Esophagus muscularis mucosa (tissue), 4 donors: ENCODE data around the gene NPAS3. TPM values are rescaled to one million over a fixed set of nuclear protein-coding genes. Genes with fewer than 3 reads are reported as not detected.
A peak's percentile ranks its signal among the peaks of the same experiment; 100 is the strongest.

Experiments used
- DNase-seq: peaks from one replicate; pipeline ENCODE4 v3.0.0-alpha.2; 2017; ENCODE audit errors: extremely low spot score
- H3K27ac ChIP-seq, 4 donors: fragments of 200-600 bp; sonication (generic); replicated peaks in 1 of 4; 1 replicate in 3 of 4; 2 replicates in 1 of 4; pipeline ENCODE4 v1.5.1; 2016 to 2019; ENCODE audit warnings: mild to moderate bottlenecking in 1 of 4
- H3K27me3 ChIP-seq, 4 donors: fragments of 200-600 bp; sonication (generic); one replicate each; pipeline versions ENCODE4 v1.5.1 to v1.6.0; 2016 to 2019
- H3K36me3 ChIP-seq, 4 donors: fragments of 200-600 bp; sonication (generic); one replicate each; pipeline ENCODE4 v1.5.1; 2016 to 2019
- H3K4me1 ChIP-seq, 4 donors: fragments of 200-600 bp; sonication (generic); one replicate each; pipeline ENCODE4 v1.5.1; 2016 to 2019
- H3K4me3 ChIP-seq, 4 donors: fragments of 200-600 bp; sonication (generic); 1 replicate in 2 of 4; 2 replicates in 2 of 4; pipeline ENCODE4 v1.5.1; 2016 to 2019; ENCODE audit warnings: mild to moderate bottlenecking in 4 of 4, moderate library complexity in 1 of 4
- H3K9me3 ChIP-seq, 4 donors: fragments of 200-600 bp; sonication (generic); 1 replicate in 3 of 4; 2 replicates in 1 of 4; pipeline ENCODE4 v1.5.1; 2016 to 2019
- CTCF ChIP-seq, 3 experiments: fragments of 200-600 bp in 2 of 3; fragments of 450-650 bp in 1 of 3; sonication (generic) in 2 of 3; IDR thresholded peaks; one replicate each; pipeline ENCODE4 v1.5.1; 2017 to 2019; ENCODE audit warnings: antibody characterized with exemption in 3 of 3, mild to moderate bottlenecking in 2 of 3, moderate library complexity in 1 of 3
- EP300 ChIP-seq: sonication (generic); formaldehyde crosslinking; IDR thresholded peaks from one replicate; pipeline ENCODE4 v1.6.1; 2017; ENCODE audit warnings: antibody characterized with exemption
- POLR2A ChIP-seq: fragments of 450-650 bp; IDR thresholded peaks from one replicate; pipeline ENCODE4 v1.6.1; 2017; ENCODE audit warnings: antibody characterized with exemption, moderate library complexity, mild to moderate bottlenecking, low read depth
- POLR2AphosphoS5 ChIP-seq, 2 donors: sonication (generic); formaldehyde crosslinking; IDR thresholded peaks; one replicate each; pipeline ENCODE4 v1.6.1; 2017; ENCODE audit warnings: antibody characterized with exemption in 2 of 2
- WGBS: methylation state at CpG from one replicate; pipeline ENCODE4 v1.1.5; 2018; 5-methylcytosine and 5-hydroxymethylcytosine counted together
- intact Hi-C: fragments of 100-400 bp; cut with DNase I; formaldehyde crosslinking; loops from one replicate; pipeline ENCODE4 v1.15.1; 2023
- total RNA-seq, 4 donors: library from RNA; depleted of rRNA; stranded (reverse); fragments of >200 nt; gene quantifications; one replicate each; pipeline versions ENCODE4 v1.1.0 to v1.2.1, GENCODE V29; 2016

NPAS3 gene
- total RNA-seq, 4 donors from 2014 or later, result 3.3 to 7.3 (median 5.8) TPM

- TF ChIP-seq CTCF (IDR thresholded peaks at IDR 0.05) (no peak), POLR2A (no peak), EP300 (no peak), POLR2AphosphoS5 (IDR thresholded peaks at IDR 0.05) (no peak)
- WGBS, result 70% methylated on average over 3 of the region's 3 CpGs
- Histone ChIP-seq H3K9me3 (no peaks in the 10 kb centered on the region), H3K27ac (no peak overlapping the region), H3K36me3 (no peaks in the 10 kb centered on the region), H3K4me3 (no peak overlapping the region), H3K27me3 (no peaks in the 10 kb centered on the region), H3K4me1 (peaks cover 9 to 18% (median 10%) of the 10 kb centered on the region in 4 donors)
- intact Hi-C loops, result no loop called here
- DNase-seq, result no peak
Measured at GRCh38 chr14:33679461-33680225, 741.0 kb downstream of the NPAS3 start.

GRCh38 chr14:33680873-33681272, 742.2 kb downstream of the NPAS3 start:
- intact Hi-C loops, result no loop called here
- WGBS, result 96% methylated on average over 6 of the region's 6 CpGs
- Histone ChIP-seq H3K27me3 (no peaks in the 10 kb centered on the region), H3K27ac (no peak overlapping the region), H3K4me1 (peaks cover 9 to 18% (median 10%) of the 10 kb centered on the region in 4 donors), H3K4me3 (no peak overlapping the region), H3K36me3 (no peaks in the 10 kb centered on the region), H3K9me3 (no peaks in the 10 kb centered on the region)
- TF ChIP-seq POLR2AphosphoS5 (IDR thresholded peaks at IDR 0.05) (no peak), POLR2A (no peak), CTCF (IDR thresholded peaks at IDR 0.05) (no peak), EP300 (no peak)
- no peak for DNase-seq

- intact Hi-C loops, result no loop called here
- 61% methylated on average over 4 of the region's 4 CpGs for WGBS
- Histone ChIP-seq H3K9me3 (no peaks in the 10 kb centered on the region), H3K4me1 (peaks cover 9 to 18% (median 10%) of the 10 kb centered on the region in 4 donors), H3K27ac (peak overlapping the region in 3 of 4 donors; percentile 29 to 46 (median 32)), H3K27me3 (no peaks in the 10 kb centered on the region), H3K36me3 (no peaks in the 10 kb centered on the region), H3K4me3 (no peak overlapping the region)
- no peak for DNase-seq
- TF ChIP-seq POLR2AphosphoS5 (IDR thresholded peaks at IDR 0.05) (peak; percentile 40 to 53), POLR2A (no peak)
Measured at GRCh38 chr14:33682760-33683159, 744.1 kb downstream of the NPAS3 start.

GRCh38 chr14:33685026-33685425, 746.3 kb downstream of the NPAS3 start:
- H3K9me3 ChIP-seq, result no peaks in the 10 kb centered on the region
- no peak overlapping the region for H3K27ac ChIP-seq
- 97% methylated on average over 9 of the region's 9 CpGs for WGBS
- no peaks in the 10 kb centered on the region for H3K27me3 ChIP-seq
- H3K4me3 ChIP-seq, result no peak overlapping the region
- no peak for TF ChIP-seq EP300
- TF ChIP-seq CTCF (IDR thresholded peaks at IDR 0.05), result no peak
- no peak for TF ChIP-seq POLR2A
- no peak for DNase-seq
- peaks cover 9 to 18% (median 10%) of the 10 kb centered on the region in 4 donors for H3K4me1 ChIP-seq
- no peaks in the 10 kb centered on the region for H3K36me3 ChIP-seq
- intact Hi-C loops, result no loop called here

DNA sequence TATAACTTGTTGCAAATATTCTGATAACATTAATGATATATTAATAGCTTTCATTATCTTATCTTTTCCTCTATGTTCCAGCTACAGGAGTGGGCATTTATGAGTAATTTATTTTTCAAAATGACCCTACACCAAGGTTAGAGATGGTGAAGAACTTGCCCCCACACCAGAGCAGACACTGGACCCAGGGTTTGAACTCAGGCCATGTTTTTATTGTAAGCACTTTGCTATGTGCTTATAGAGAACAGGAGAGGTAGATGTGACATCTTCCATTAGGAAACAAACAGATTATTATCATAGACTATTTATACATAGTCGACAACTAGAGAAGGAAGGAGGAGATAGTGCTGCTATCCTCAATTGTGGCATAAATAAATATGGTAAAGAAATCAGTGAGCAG, 747.0 kb downstream of the NPAS3 start:
- no peaks in the 10 kb centered on the region for H3K9me3 ChIP-seq
- H3K4me3 ChIP-seq, result no peak overlapping the region
- intact Hi-C loops, result no loop called here
- no peaks in the 10 kb centered on the region for H3K36me3 ChIP-seq
- TF ChIP-seq CTCF (IDR thresholded peaks at IDR 0.05) (no peak), EP300 (no peak), POLR2AphosphoS5 (IDR thresholded peaks at IDR 0.05) (no peak), POLR2A (no peak)
- no peak overlapping the region for H3K27ac ChIP-seq
- 94% methylated on average over 1 of the region's 1 CpG for WGBS
- H3K4me1 ChIP-seq, result peaks cover 9 to 18% (median 10%) of the 10 kb centered on the region in 4 donors
- H3K27me3 ChIP-seq, result no peaks in the 10 kb centered on the region
- no peak for DNase-seq
